WTC11 (cell line): ENCODE data around the gene TP53I13. TPM values are rescaled to one million over a fixed set of nuclear protein-coding genes. Genes with fewer than 3 reads are reported as not detected.

Source experiments
- ATAC-seq: fragments of 200-7000 bp; cut with Tn5 transposase; 2 replicates; pipeline ENCODE4 v1.10.0; 2021; ENCODE audit warnings: mild to moderate bottlenecking, moderate library complexity
- Bru-seq: library from RNA; stranded (reverse); fragments of 400-500 nt; gene quantifications from one replicate; lab custom pipeline; 2021; lab: Mats Ljungman, UMichigan
- CTCF ChIA-PET: fragments of 300-600 bp; sonication (Branson Sonifier 250); formaldehyde crosslinking; loops from one replicate; lab custom pipeline; 2021; ENCODE audit warnings: antibody characterized with exemption; lab: Charles Lee
- POLR2A ChIA-PET: fragments of 350-600 bp; sonication (Branson Sonifier 250); formaldehyde crosslinking; loops from one replicate; lab custom pipeline; 2021; ENCODE audit warnings: antibody characterized with exemption; lab: Charles Lee
- DNase-seq: peaks from one replicate; pipeline ENCODE4 v3.0.0; 2021; ENCODE audit warnings: low spot score
- H3K27ac Mint-ChIP-seq: 2 replicates; pipeline ENCODE4 v1.8.0; 2021; ENCODE audit warnings: mixed read lengths
- H3K27me3 Mint-ChIP-seq: 2 replicates; pipeline ENCODE4 v1.8.0; 2021; ENCODE audit warnings: low read depth, mild to moderate bottlenecking, moderate library complexity, mixed read lengths
- H3K36me3 Mint-ChIP-seq: 2 replicates; pipeline ENCODE4 v1.8.0; 2021; ENCODE audit warnings: mixed read lengths
- H3K4me1 Mint-ChIP-seq: 2 replicates; pipeline ENCODE4 v1.8.0; 2022; ENCODE audit warnings: mixed read lengths
- H3K4me3 Mint-ChIP-seq: 2 replicates; pipeline ENCODE4 v1.8.0; 2021; ENCODE audit warnings: mild to moderate bottlenecking, moderate library complexity, mixed read lengths
- H3K9me3 Mint-ChIP-seq: 2 replicates; pipeline ENCODE4 v1.8.0; 2021; ENCODE audit warnings: mixed read lengths
- ESRRA ChIP-seq: sonication (generic); formaldehyde crosslinking; IDR thresholded peaks from 2 replicates; pipeline ENCODE4 v1.8.1; 2022; ENCODE audit warnings: mild to moderate bottlenecking, missing genetic modification reagents, borderline replicate concordance
- JAZF1 ChIP-seq: fragments of 250-450 bp; sonication (Bioruptor Pico); IDR thresholded peaks from 2 replicates; pipeline ENCODE4 v1.9.0; 2021; ENCODE audit warnings: moderate library complexity, mild to moderate bottlenecking, inconsistent platforms
- NFYB ChIP-seq: sonication (generic); formaldehyde crosslinking; conservative IDR thresholded peaks from 2 replicates; pipeline ENCODE4 v1.8.0; 2022; ENCODE audit warnings: low read depth, missing genetic modification reagents
- NR3C1 ChIP-seq: sonication (generic); formaldehyde crosslinking; conservative IDR thresholded peaks from 2 replicates; pipeline ENCODE4 v1.8.1; 2023; ENCODE audit warnings: low read depth, mild to moderate bottlenecking, missing genetic modification reagents
- OVOL2 ChIP-seq: fragments of 250-450 bp; sonication (Bioruptor Pico); IDR thresholded peaks from 2 replicates; pipeline ENCODE4 v1.9.0; 2021; ENCODE audit warnings: mild to moderate bottlenecking, borderline replicate concordance
- PRRX2 ChIP-seq: fragments of 250-450 bp; sonication (Bioruptor Pico); IDR thresholded peaks from 2 replicates; pipeline ENCODE4 v1.8.0; 2021; ENCODE audit warnings: mild to moderate bottlenecking
- SMAD4 ChIP-seq: sonication (generic); formaldehyde crosslinking; IDR thresholded peaks from 2 replicates; pipeline ENCODE4 v1.8.0; 2022; ENCODE audit warnings: mild to moderate bottlenecking, missing genetic modification reagents
- ZNF263 ChIP-seq: sonication (generic); formaldehyde crosslinking; IDR thresholded peaks from 2 replicates; pipeline ENCODE4 v1.8.1; 2022; ENCODE audit warnings: low read depth, mild to moderate bottlenecking, moderate library complexity, missing genetic modification reagents
- long read RNA-seq, 3 experiments: library from RNA in 1 of 3; library from capped mRNA in 1 of 3; library from polyadenylated mRNA in 1 of 3; unstranded in 2 of 3; stranded (forward) in 1 of 3; transcript quantifications; one replicate each; pipeline ENCODE4 v2.0.0, GENCODE V29; 2021
- total RNA-seq: library from RNA; stranded (reverse); gene quantifications from 3 replicates; pipeline ENCODE4 v1.2.3, GENCODE V29; 2021
- TF ChIP-seq, protein P1 (sequence below): sonication (generic); formaldehyde crosslinking; IDR thresholded peaks from 2 replicates; pipeline ENCODE4 v1.8.0; 2022; ENCODE audit warnings: mild to moderate bottlenecking, missing genetic modification reagents
- TF ChIP-seq, protein P2 (sequence below): sonication (generic); formaldehyde crosslinking; IDR thresholded peaks from 2 replicates; pipeline ENCODE4 v1.8.1; 2022; ENCODE audit warnings: low read depth, mild to moderate bottlenecking, moderate library complexity, missing genetic modification reagents, borderline replicate concordance
- TF ChIP-seq, protein P3 (sequence below): sonication (generic); formaldehyde crosslinking; IDR thresholded peaks from 2 replicates; pipeline ENCODE4 v1.8.1; 2023; ENCODE audit warnings: mild to moderate bottlenecking, missing genetic modification reagents
- TF ChIP-seq, protein P4 (sequence below): sonication (generic); formaldehyde crosslinking; IDR thresholded peaks from 2 replicates; pipeline ENCODE4 v1.8.0; 2022; ENCODE audit warnings: mild to moderate bottlenecking, missing genetic modification reagents
- TF ChIP-seq, protein P5 (sequence below): sonication (generic); formaldehyde crosslinking; IDR thresholded peaks from 2 replicates; pipeline ENCODE4 v1.8.0; 2023; ENCODE audit warnings: missing genetic modification reagents, mild to moderate bottlenecking, borderline replicate concordance
- TF ChIP-seq, protein P6 (sequence below): sonication (generic); formaldehyde crosslinking; IDR thresholded peaks from 2 replicates; pipeline ENCODE4 v1.8.0; 2022; ENCODE audit warnings: missing genetic modification reagents
- TF ChIP-seq, protein P7 (sequence below): sonication (generic); formaldehyde crosslinking; IDR thresholded peaks from 2 replicates; pipeline ENCODE4 v1.8.0; 2023; ENCODE audit warnings: missing genetic modification reagents
- TF ChIP-seq, protein P8 (sequence below): fragments of 250-450 bp; sonication (Bioruptor Pico); IDR thresholded peaks from 2 replicates; pipeline ENCODE4 v1.9.0; 2021; ENCODE audit warnings: moderate library complexity, mild to moderate bottlenecking, inconsistent platforms, borderline replicate concordance

The TP53I13 gene, protein sequence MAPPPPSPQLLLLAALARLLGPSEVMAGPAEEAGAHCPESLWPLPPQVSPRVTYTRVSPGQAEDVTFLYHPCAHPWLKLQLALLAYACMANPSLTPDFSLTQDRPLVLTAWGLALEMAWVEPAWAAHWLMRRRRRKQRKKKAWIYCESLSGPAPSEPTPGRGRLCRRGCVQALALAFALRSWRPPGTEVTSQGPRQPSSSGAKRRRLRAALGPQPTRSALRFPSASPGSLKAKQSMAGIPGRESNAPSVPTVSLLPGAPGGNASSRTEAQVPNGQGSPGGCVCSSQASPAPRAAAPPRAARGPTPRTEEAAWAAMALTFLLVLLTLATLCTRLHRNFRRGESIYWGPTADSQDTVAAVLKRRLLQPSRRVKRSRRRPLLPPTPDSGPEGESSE
- total RNA-seq (33.1 to 41.9 TPM (median 36.7 TPM) in 3 replicates), Bru-seq, nascent RNA (percentile 52 among the genes with signal in this experiment)
- long read RNA-seq, experiment 1, transcript TP53I13-201 (7 exons, 1,530 nt), result major isoform, 113 of 156 reads
- long read RNA-seq, experiment 1, partial matches to known transcripts, result 17 of 156 reads
- long read RNA-seq, experiment 1, other reads (novel, unspliced or antisense), result 25 of 156 reads
- long read RNA-seq, experiment 2, transcript TP53I13-201 (7 exons, 1,530 nt), result major isoform, 24 of 38 reads
- long read RNA-seq, experiment 2, partial matches to known transcripts, result 9 of 38 reads
- long read RNA-seq, experiment 2, other reads (novel, unspliced or antisense), result 5 of 38 reads
- long read RNA-seq, experiment 3, partial matches to known transcripts, result 0 of 1 reads
- long read RNA-seq, experiment 3, other reads (novel, unspliced or antisense), result 1 of 1 reads

DNA sequence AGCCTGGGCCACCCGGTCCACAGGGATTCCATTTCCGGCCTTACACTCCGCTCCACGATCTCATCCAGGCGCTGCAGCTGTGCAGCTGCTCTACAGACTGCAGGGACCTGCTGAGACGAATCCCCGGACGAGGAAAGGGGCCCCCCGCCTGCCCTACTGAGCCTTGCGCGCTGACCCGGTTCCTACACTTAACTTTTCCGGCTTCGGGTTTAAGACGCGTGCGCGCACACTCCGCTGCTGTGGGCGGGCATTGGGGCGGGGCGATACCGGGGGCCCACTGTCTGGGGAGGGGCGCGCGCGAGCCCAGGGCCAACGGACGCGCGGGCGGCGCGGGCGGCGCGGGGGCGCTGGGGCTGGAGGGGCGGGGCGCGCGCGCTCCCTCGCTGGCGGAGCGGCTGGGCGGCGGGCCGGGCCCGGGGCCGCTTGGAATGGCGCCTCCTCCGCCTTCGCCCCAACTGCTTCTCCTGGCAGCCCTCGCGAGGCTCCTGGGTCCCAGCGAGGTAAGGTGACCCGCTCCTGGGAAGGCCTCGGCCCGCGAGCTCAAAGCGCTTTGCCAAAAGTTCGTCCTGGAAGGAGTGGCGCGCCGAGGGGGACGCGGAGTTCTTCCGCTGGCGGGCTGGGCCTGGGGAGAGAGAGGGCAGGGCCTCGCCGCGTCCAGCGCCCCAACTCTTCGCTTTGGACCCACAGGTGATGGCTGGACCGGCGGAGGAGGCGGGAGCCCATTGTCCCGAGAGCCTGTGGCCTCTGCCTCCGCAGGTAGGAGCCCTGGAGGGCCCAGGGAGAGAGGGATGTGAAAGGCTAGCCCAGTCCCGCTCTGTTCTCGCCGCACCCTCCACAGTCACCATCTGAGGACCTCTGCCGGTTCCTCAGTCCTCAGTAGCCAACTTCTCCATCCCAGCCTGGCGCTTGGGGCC is at the start of gene TP53I13:
TP53I13 (plus strand) TSS at position 371 of the 914 bp plus-strand sequence; CDS start at position 429, 58 bp downstream.
- DNase-seq, result peak; percentile 89
- peak within 1 kb of the TSS; percentile 91 for H3K4me3 Mint-ChIP-seq
- POLR2A ChIA-PET, result interaction anchor here (1.3 to 1.6 kb wide), 2 partner anchors 23 to 29 kb away, joined by 5 to 10 read pairs; no protein-coding TSS in a partner anchor
- CTCF ChIA-PET, result interaction anchor here (1.0 to 11.4 kb wide), 10 partner anchors 13 to 199 kb away, joined by 3 to 112 read pairs (median 8); partner anchors contain the start of gene ANKRD13B
- H3K27ac Mint-ChIP-seq, result peak within 1 kb of the TSS; percentile 95
- H3K9me3 Mint-ChIP-seq, result no peaks in the 10 kb centered on the region
- no peaks in the 10 kb centered on the region for H3K36me3 Mint-ChIP-seq
- peaks cover 16% of the 10 kb centered on the region for H3K4me1 Mint-ChIP-seq
- peak; percentile 50 for ATAC-seq
- peaks cover 44% of the 10 kb centered on the region for H3K27me3 Mint-ChIP-seq
- TF ChIP-seq, protein P1, sequence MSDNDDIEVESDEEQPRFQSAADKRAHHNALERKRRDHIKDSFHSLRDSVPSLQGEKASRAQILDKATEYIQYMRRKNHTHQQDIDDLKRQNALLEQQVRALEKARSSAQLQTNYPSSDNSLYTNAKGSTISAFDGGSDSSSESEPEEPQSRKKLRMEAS (CRISPR knock-in tag), result peak; percentile 41; the same call in 1 of the 2 replicates
- TF ChIP-seq OVOL2 (CRISPR knock-in tag), result no peak
- TF ChIP-seq, protein P2, sequence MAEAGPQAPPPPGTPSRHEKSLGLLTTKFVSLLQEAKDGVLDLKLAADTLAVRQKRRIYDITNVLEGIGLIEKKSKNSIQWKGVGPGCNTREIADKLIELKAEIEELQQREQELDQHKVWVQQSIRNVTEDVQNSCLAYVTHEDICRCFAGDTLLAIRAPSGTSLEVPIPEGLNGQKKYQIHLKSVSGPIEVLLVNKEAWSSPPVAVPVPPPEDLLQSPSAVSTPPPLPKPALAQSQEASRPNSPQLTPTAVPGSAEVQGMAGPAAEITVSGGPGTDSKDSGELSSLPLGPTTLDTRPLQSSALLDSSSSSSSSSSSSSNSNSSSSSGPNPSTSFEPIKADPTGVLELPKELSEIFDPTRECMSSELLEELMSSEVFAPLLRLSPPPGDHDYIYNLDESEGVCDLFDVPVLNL, result no peak
- TF ChIP-seq, protein P3, sequence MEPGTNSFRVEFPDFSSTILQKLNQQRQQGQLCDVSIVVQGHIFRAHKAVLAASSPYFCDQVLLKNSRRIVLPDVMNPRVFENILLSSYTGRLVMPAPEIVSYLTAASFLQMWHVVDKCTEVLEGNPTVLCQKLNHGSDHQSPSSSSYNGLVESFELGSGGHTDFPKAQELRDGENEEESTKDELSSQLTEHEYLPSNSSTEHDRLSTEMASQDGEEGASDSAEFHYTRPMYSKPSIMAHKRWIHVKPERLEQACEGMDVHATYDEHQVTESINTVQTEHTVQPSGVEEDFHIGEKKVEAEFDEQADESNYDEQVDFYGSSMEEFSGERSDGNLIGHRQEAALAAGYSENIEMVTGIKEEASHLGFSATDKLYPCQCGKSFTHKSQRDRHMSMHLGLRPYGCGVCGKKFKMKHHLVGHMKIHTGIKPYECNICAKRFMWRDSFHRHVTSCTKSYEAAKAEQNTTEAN (CRISPR knock-in tag), result no peak
- no peak for TF ChIP-seq ZNF263 (CRISPR knock-in tag)
- no peak for TF ChIP-seq NR3C1 (CRISPR knock-in tag)
- TF ChIP-seq, protein P4, sequence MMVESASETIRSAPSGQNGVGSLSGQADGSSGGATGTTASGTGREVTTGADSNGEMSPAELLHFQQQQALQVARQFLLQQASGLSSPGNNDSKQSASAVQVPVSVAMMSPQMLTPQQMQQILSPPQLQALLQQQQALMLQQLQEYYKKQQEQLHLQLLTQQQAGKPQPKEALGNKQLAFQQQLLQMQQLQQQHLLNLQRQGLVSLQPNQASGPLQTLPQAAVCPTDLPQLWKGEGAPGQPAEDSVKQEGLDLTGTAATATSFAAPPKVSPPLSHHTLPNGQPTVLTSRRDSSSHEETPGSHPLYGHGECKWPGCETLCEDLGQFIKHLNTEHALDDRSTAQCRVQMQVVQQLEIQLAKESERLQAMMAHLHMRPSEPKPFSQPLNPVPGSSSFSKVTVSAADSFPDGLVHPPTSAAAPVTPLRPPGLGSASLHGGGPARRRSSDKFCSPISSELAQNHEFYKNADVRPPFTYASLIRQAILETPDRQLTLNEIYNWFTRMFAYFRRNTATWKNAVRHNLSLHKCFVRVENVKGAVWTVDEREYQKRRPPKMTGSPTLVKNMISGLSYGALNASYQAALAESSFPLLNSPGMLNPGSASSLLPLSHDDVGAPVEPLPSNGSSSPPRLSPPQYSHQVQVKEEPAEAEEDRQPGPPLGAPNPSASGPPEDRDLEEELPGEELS (CRISPR knock-in tag), result peak; percentile 32; the same call in 1 of the 2 replicates
- TF ChIP-seq PRRX2 (CRISPR knock-in tag), result no peak
- TF ChIP-seq NFYB (CRISPR knock-in tag), result no peak
- no peak for TF ChIP-seq JAZF1 (CRISPR knock-in tag)
- TF ChIP-seq, protein P5, sequence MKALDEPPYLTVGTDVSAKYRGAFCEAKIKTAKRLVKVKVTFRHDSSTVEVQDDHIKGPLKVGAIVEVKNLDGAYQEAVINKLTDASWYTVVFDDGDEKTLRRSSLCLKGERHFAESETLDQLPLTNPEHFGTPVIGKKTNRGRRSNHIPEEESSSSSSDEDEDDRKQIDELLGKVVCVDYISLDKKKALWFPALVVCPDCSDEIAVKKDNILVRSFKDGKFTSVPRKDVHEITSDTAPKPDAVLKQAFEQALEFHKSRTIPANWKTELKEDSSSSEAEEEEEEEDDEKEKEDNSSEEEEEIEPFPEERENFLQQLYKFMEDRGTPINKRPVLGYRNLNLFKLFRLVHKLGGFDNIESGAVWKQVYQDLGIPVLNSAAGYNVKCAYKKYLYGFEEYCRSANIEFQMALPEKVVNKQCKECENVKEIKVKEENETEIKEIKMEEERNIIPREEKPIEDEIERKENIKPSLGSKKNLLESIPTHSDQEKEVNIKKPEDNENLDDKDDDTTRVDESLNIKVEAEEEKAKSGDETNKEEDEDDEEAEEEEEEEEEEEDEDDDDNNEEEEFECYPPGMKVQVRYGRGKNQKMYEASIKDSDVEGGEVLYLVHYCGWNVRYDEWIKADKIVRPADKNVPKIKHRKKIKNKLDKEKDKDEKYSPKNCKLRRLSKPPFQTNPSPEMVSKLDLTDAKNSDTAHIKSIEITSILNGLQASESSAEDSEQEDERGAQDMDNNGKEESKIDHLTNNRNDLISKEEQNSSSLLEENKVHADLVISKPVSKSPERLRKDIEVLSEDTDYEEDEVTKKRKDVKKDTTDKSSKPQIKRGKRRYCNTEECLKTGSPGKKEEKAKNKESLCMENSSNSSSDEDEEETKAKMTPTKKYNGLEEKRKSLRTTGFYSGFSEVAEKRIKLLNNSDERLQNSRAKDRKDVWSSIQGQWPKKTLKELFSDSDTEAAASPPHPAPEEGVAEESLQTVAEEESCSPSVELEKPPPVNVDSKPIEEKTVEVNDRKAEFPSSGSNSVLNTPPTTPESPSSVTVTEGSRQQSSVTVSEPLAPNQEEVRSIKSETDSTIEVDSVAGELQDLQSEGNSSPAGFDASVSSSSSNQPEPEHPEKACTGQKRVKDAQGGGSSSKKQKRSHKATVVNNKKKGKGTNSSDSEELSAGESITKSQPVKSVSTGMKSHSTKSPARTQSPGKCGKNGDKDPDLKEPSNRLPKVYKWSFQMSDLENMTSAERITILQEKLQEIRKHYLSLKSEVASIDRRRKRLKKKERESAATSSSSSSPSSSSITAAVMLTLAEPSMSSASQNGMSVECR, result no peak
- no peak for TF ChIP-seq ESRRA
- no peak for TF ChIP-seq SMAD4 (CRISPR knock-in tag)
- TF ChIP-seq, protein P6, sequence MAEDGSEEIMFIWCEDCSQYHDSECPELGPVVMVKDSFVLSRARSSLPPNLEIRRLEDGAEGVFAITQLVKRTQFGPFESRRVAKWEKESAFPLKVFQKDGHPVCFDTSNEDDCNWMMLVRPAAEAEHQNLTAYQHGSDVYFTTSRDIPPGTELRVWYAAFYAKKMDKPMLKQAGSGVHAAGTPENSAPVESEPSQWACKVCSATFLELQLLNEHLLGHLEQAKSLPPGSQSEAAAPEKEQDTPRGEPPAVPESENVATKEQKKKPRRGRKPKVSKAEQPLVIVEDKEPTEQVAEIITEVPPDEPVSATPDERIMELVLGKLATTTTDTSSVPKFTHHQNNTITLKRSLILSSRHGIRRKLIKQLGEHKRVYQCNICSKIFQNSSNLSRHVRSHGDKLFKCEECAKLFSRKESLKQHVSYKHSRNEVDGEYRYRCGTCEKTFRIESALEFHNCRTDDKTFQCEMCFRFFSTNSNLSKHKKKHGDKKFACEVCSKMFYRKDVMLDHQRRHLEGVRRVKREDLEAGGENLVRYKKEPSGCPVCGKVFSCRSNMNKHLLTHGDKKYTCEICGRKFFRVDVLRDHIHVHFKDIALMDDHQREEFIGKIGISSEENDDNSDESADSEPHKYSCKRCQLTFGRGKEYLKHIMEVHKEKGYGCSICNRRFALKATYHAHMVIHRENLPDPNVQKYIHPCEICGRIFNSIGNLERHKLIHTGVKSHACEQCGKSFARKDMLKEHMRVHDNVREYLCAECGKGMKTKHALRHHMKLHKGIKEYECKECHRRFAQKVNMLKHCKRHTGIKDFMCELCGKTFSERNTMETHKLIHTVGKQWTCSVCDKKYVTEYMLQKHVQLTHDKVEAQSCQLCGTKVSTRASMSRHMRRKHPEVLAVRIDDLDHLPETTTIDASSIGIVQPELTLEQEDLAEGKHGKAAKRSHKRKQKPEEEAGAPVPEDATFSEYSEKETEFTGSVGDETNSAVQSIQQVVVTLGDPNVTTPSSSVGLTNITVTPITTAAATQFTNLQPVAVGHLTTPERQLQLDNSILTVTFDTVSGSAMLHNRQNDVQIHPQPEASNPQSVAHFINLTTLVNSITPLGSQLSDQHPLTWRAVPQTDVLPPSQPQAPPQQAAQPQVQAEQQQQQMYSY (CRISPR knock-in tag), result peak; percentile 78
- TF ChIP-seq, protein P7, sequence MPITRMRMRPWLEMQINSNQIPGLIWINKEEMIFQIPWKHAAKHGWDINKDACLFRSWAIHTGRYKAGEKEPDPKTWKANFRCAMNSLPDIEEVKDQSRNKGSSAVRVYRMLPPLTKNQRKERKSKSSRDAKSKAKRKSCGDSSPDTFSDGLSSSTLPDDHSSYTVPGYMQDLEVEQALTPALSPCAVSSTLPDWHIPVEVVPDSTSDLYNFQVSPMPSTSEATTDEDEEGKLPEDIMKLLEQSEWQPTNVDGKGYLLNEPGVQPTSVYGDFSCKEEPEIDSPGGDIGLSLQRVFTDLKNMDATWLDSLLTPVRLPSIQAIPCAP, result no peak
- TF ChIP-seq, protein P8, sequence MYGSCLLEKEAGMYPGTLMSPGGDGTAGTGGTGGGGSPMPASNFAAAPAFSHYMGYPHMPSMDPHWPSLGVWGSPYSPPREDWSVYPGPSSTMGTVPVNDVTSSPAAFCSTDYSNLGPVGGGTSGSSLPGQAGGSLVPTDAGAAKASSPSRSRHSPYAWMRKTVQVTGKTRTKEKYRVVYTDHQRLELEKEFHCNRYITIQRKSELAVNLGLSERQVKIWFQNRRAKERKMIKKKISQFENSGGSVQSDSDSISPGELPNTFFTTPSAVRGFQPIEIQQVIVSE (CRISPR knock-in tag), result no peak
